Measurements from ENCODE around the gene ITIH6.

ITIH6 gene

GRCh38 chrX:54715621-54716020, 82.4 kb downstream of the ITIH6 start:
- no peak for DNase-seq (ENCODE audit: low read depth, low spot score)

GRCh38 chrX:54714424-54714823, 83.6 kb downstream of the ITIH6 start:
- DNase-seq (ENCODE audit: low read depth, low spot score) = no peak

DNA sequence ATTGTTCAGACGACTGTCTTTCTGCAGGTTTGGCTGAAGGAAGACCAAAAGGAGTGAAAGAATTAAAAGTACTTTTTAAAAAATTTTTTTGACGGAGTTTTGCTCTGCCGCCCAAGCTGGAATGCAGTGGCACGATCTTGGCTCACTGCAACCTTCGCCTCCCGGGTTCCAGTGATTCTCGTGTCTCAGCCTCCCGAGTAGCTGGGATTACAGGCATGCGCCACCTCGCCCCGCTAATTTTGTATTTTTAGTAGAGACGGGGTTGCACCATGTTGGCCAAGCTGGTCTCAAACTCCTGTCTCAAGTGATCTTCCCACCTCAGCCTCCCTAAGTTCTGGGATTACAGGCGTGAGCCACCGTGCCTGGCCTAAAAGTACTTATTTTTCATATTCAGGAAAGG, 86.3 kb downstream of the ITIH6 start:
- DNase-seq (ENCODE audit: low read depth, low spot score) = no peak

DNA sequence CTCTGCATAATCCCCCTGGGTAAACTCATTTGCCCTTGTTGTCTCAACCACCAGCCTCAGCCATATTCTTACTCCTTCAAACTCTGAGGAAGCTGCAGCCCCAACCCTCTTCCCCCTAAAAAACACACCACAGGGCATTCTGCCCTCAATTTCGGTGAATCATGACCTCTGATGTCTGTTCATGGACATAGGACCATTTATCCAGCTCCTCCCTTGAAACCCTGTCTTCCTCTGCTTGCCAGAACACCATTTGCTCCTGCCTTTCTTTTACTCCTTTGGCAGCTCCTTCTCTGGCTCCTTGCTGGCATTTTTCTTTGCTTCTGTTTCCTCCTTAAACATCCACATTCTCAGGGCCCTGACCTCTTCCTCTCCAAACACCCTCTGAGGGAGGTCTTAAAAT, 87.1 kb downstream of the ITIH6 start:
- no peak for DNase-seq (ENCODE audit: low read depth, low spot score)

GRCh38 chrX:54708404-54708803, 89.7 kb downstream of the ITIH6 start:
- no peak for DNase-seq (ENCODE audit: low read depth, low spot score)
